Measurements from ENCODE around the gene DNMT3L. TPM values are rescaled to one million over a fixed set of nuclear protein-coding genes. Genes with fewer than 3 reads are reported as not detected.

Gene DNMT3L
- total RNA-seq, 2 donors from 2014 or later, result not detected

DNA sequence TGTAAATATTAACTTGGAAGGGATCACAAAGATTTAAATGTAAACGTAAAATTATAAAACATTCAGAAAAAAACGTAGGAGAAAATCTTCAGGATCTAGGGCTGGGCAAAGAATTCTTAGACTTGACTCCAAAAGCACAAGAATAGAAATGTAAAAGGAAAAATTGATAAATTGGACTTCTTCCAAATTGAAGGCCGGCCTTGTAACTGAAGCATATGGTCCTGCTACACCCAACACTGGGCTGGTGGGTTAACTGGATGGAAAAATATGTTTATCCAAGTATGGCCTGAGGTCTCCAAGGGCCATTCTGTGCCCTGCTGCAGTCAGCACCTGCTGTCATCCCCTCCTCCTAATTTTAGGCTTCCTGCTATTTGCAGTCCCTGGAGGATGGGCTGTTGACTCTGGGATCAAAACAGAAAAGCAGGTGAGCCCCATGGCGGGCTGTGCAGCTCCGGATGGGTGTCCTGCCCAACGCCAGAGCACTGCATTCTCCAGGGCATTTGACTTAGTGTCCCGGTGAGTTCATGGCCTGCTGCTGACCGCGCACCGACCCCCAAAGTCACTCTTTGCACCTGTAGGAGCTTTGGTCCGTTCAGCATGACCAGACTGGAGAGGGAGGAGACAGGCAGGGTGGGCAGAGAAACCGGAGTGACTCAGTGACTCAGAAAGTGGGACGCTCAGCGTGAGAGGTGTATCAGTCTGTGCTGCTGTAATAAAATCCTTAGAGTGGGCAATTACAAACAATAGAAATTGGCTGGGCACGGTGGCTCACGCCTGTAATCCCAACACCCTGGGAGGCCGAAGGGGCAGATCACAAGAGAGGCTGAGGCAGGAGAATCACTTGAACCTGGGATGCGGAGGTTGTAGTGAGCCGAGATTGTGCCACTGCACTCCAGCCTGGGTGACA, 17.9 kb upstream of the DNMT3L start:
- no peak overlapping the region for H3K4me3 ChIP-seq
- intact Hi-C loops (cut with DNase I), result no loop called here
- no peak overlapping the region for H3K27ac ChIP-seq
- DNase-seq (no peak), ATAC-seq (no peak)
- 83 to 84% methylated on average over 19 of the region's 19 CpGs for WGBS, 2 donors
- H3K4me1 ChIP-seq, result no peaks in the 10 kb centered on the region
- no peaks in the 10 kb centered on the region for H3K36me3 ChIP-seq (replicated peaks in 1 of 2; ENCODE audit: insufficient read depth in 1 of 2, low read depth in 2 of 2)
- H3K9me3 ChIP-seq, result no peaks in the 10 kb centered on the region
- TF ChIP-seq POLR2A (IDR thresholded peaks at IDR 0.05), result no peak
- TF ChIP-seq, protein P1, sequence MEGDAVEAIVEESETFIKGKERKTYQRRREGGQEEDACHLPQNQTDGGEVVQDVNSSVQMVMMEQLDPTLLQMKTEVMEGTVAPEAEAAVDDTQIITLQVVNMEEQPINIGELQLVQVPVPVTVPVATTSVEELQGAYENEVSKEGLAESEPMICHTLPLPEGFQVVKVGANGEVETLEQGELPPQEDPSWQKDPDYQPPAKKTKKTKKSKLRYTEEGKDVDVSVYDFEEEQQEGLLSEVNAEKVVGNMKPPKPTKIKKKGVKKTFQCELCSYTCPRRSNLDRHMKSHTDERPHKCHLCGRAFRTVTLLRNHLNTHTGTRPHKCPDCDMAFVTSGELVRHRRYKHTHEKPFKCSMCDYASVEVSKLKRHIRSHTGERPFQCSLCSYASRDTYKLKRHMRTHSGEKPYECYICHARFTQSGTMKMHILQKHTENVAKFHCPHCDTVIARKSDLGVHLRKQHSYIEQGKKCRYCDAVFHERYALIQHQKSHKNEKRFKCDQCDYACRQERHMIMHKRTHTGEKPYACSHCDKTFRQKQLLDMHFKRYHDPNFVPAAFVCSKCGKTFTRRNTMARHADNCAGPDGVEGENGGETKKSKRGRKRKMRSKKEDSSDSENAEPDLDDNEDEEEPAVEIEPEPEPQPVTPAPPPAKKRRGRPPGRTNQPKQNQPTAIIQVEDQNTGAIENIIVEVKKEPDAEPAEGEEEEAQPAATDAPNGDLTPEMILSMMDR (IDR thresholded peaks at IDR 0.05), result no peak
- no peaks in the 10 kb centered on the region for H3K27me3 ChIP-seq

DNA sequence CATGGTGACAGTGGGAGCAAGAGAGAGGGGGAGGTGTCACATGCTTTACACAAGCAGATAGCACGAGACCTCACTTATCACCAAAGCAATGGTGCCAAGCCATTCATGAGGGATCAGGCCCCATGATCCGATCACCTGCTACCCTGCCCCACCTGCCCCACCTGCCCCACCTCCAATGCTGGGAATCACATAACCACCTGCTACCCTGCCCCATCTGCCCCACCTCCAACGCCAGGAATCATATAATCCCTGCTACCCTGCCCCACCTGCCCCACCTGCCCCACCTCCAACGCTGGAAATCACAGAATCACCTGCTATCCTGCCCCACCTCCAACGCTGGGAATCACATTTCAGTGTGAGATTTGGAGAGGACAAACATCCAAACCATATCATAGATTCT, 13.3 kb upstream of the DNMT3L start:
- Histone ChIP-seq H3K36me3 (replicated peaks in 1 of 2; ENCODE audit: insufficient read depth in 1 of 2, low read depth in 2 of 2) (no peaks in the 10 kb centered on the region), H3K27me3 (no peaks in the 10 kb centered on the region), H3K27ac (no peak overlapping the region), H3K4me1 (no peaks in the 10 kb centered on the region), H3K9me3 (no peaks in the 10 kb centered on the region), H3K4me3 (no peak overlapping the region)
- WGBS, 2 donors, result 52 to 57% methylated on average over 4 to 5 of the region's 5 CpGs
- DNase-seq (no peak), ATAC-seq (no peak)
- TF ChIP-seq, protein P1 (IDR thresholded peaks at IDR 0.05), result no peak
- TF ChIP-seq POLR2A (IDR thresholded peaks at IDR 0.05), result no peak
- intact Hi-C loops (cut with DNase I), result no loop called here

DNA sequence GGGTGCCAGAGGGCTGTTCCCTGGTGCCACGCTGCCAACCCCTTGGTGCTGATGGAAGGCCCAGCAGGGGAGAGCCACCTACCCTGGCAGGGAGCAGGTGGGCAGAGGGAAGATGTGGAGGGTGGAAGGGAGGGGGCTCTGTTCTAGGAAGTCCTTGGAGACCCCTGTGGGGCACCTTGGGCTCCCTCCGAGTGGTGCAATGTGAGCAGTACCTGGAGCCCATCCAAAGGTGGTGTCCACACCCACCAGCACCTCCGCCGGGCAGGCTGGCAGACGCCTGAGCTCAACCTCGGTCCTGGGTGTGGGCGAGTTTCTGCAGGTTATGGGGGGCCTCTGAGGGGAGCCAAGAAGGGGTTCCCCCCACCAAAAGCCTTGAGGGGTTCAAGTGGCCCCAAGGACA, 11.3 kb upstream of the DNMT3L start:
- Histone ChIP-seq H3K36me3 (replicated peaks in 1 of 2; ENCODE audit: insufficient read depth in 1 of 2, low read depth in 2 of 2) (no peaks in the 10 kb centered on the region), H3K27ac (no peak overlapping the region), H3K4me3 (no peak overlapping the region), H3K4me1 (no peaks in the 10 kb centered on the region), H3K27me3 (no peaks in the 10 kb centered on the region), H3K9me3 (no peaks in the 10 kb centered on the region)
- intact Hi-C loops (cut with DNase I), result no loop called here
- DNase-seq (no peak), ATAC-seq (no peak)
- WGBS, 2 donors, result 60 to 73% methylated on average over 1 to 7 of the region's 7 CpGs
- no peak for TF ChIP-seq POLR2A (IDR thresholded peaks at IDR 0.05)
- TF ChIP-seq, protein P1 (IDR thresholded peaks at IDR 0.05), result no peak

DNA sequence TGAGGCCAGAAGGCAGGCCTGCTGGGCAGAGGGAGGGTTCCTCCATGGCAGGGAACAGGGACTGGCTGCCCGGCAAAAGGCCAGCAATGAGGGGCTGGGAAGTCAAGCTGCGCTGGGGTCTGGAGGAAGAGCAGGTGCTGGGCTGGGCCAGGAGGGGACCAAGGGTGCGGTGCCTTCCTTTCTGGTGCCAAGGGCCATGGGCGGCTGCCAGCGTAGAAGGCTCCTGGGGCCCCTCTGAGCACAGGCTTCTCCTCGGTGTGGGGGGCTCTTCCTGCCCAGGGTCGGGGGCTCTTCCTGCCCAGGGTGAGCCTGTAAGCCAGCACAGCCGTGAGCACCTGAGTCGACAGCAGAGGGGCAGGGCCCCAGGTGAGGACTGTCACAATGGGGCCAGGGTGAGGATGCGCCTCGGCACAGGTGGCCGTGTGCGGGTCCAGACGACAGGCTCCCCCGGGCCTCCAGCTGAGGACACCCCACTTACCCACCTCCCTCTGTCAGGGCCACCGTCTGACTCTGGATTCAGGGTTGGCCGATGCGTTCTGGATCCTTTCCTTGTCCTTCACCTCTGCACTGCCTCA, 10.7 kb upstream of the DNMT3L start:
- no peaks in the 10 kb centered on the region for H3K9me3 ChIP-seq
- intact Hi-C loops (cut with DNase I), result no loop called here
- H3K4me1 ChIP-seq, result no peaks in the 10 kb centered on the region
- DNase-seq (peak in 1 of 4 donors; percentile 6), ATAC-seq (no peak)
- no peak overlapping the region for H3K27ac ChIP-seq
- no peaks in the 10 kb centered on the region for H3K27me3 ChIP-seq
- H3K36me3 ChIP-seq (replicated peaks in 1 of 2; ENCODE audit: insufficient read depth in 1 of 2, low read depth in 2 of 2), result no peaks in the 10 kb centered on the region
- 77 to 100% methylated on average over 1 to 18 of the region's 18 CpGs for WGBS, 2 donors
- H3K4me3 ChIP-seq, result no peak overlapping the region
- TF ChIP-seq, protein P1 (IDR thresholded peaks at IDR 0.05), result no peak
- TF ChIP-seq POLR2A (IDR thresholded peaks at IDR 0.05), result no peak

Data from body of pancreas (tissue), 4 donors.